ENCODE data around the gene NPW. TPM values are rescaled to one million over a fixed set of nuclear protein-coding genes. Genes with fewer than 3 reads are reported as not detected.

Gene NPW
- total RNA-seq = 7.0 TPM

DNA sequence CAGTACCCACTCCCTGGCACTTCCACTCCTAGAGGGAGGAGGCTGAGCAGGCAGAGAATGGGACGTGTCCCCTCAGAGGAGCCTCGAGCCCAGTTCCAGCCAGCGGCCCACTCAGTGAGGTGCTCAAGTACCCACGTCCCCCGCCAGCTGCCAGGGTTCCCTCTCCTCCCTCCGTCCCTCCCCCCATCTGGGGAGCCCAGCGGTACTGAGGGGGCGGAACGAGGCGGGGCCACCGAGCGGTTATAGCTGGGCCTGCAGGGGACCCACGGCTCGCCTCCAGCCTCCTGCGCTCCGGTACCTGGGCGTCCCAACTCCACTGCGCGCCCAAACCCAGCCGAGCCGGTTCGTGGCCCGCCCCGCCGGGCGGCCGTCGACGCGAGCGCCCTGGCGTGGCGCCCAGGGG is at the start of gene NPW:
Gene NPW, plus strand, starts transcription at position 268 of the 403 bp plus-strand sequence.

DNA sequence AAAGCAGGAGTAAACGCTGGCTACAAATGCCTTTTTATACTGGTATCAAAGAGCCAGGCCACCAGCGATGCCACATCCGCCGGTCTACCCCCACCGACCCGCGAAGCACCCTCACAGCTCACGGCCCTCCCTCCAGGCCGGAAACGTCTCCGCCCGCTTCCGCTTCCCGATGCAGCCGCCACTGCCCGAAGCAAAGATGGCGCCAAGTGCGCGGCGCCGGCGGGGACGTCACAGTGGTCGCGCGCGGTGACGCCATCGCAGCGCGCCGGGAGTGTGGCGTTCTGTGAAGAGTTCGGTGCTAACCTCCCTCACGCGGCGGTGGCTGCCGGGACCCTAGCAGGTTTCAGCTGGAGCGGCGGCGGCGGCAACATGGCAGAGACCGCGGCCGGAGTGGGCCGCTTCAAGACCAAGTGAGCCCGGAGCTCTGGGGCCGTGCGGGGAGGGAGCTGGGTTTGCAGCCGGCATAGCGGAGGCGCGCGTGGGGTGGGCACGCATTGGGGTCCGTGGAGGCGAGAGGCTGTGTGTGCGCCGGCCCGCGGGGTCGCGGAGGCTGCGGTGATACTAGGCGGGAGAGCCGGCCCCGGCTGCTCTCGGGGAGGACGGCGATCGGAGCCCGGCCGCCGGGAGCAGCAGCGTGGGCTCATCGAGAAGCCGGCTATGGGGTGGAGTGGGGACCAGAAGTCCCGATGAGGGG is 47.6 kb upstream of the NPW start, which contains the start of gene TBL3:
Gene TBL3, plus strand, starts transcription at position 258 of the 694 bp plus-strand sequence. Its CDS starts 112 bp downstream, at position 370.

DNA sequence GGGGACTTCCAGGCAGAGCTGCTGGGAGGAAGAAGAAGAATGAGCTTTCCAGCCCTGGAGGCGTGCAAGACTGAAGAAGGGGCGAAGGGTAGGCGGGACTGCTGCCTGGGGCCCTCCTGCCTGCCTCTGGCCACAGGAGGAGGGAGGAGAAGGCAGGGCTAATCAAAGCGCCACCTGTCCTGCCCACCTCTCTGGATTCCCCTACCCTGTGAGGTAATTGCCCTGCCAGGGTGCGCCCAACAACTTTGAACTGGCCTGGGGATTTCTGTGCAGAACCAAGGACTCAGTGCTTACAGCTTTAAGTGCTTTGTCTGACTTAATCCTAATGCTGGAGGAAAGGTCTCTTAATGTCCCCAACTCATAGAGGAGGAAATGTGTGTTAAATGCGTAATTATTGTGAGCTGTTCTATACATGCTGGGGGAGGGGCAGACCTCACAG is 38.2 kb upstream of the NPW start, which contains the start of gene NOXO1:
Gene NOXO1, minus strand, starts transcription at position 72 of the 439 bp plus-strand sequence. CDS start 290 bp downstream, outside the sequence.

DNA sequence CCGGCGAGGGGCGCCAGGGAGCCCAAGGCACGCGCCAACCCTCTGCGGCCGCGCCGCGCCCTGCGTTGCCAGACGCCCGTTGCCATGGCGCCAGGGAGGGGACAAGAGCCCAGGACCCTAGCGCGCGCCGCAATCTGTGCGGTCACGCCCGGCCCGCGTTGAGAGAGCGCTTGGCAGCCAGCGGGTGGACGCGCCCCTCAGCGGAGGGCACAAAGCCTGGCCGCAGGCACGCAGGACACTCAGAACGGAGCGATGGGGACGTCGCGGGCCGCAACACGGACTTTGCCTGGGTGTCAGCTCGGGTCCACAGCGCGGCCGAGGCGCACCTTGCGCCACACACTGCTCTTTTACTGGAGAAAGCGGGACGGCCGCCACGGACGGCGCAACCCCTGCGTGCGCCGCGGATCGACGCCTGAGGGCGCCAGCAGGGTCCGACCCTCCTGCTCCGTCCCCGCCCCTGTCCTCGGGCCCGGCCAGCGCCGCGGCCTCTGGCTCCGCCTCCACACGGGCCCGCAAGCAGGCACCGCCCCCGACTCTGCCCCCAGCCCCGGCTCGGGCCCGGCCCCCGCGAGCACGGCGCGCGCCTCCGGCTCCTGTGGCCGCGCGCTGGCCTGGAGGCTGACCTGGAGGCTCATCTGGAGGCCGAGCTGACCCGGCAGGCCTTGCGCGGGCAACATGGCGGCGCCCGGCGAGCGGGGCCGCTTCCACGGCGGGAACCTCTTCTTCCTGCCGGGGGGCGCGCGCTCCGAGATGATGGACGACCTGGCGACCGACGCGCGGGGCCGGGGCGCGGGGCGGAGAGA is 35.8 kb upstream of the NPW start, which contains the start of gene GFER:
Gene GFER, plus strand, starts transcription at position 650 of the 803 bp plus-strand sequence. Its CDS starts 26 bp downstream, at position 676.

DNA sequence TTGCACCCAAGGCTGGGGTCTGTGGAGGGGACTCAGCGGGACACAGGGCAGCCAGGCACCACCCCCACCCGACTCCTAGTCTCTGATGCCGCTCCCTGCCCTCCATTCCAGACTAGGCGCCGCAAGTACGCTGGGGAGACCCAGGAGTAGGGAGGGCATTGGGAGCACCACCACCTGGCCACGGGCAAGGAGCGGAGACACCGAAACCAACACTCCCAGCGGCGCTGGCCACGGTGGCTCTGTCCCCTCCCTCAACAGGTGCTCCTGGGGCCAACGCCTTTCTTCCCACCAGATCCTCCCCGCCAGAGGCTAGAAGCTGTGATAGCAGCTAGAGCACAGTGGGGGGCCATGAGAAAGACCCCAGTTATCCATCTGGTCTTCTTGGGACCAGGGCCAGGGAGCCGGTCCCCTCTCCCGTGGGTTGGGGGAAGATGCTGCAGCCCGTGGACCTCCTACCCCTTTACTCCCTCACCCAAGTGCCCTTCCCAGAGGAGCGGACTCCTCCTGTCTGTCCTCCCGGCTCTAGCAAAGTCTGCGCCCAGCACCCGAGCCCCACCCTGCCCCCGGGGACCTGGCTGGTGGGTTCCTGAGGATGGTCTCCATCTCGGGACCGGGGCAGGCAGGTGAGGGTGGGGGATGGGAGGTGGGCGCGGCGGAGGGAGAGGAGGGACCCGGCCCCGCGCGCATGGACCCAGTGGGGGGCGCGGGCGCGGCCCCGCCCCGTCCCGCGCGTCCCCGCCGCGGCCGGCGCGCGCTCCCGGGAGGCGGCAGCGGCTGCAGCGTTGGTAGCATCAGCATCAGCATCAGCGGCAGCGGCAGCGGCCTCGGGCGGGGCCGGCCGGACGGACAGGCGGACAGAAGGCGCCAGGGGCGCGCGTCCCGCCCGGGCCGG is 30.1 kb upstream of the NPW start, which contains the start of gene SYNGR3:
Gene SYNGR3, plus strand, starts transcription at position 762 of the 892 bp plus-strand sequence. CDS start 133 bp downstream, outside the sequence.

DNA sequence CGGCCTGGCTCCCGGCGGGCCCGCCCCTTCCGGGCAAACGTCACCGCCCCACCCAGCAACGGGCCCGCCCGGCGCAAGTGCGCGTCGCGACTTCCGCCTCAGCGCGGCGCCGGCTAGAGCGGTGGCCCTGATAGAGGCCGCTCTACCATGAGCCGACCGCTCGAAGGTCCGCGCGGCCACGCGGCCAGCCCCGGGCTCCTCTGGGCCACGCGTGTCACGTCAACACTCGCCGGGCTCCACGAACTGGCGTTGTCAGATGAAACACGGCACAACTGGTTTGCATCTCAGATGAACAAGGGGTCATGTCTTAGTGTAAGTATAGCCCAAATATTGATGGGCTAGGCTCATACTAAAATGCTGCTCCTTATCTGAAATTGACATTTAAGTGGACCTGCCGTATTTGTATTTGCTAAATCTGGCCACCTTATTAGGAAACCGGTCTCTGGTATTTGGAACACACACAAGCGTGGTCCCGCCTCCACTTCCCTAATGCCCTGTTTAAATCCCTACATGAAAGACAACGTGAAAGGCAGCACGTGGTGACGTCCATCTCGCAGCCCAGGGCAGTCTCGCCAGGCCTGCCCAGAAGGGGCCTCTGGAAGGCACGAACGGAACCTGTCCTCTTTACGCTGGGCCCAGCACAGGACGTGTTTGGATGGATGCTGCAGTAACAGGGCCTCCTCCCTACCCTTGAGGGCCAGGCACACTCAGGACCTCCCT is 9.6 kb upstream of the NPW start, which contains the start of gene ZNF598:
Gene ZNF598, minus strand, starts transcription at position 31 of the 720 bp plus-strand sequence.

DNA sequence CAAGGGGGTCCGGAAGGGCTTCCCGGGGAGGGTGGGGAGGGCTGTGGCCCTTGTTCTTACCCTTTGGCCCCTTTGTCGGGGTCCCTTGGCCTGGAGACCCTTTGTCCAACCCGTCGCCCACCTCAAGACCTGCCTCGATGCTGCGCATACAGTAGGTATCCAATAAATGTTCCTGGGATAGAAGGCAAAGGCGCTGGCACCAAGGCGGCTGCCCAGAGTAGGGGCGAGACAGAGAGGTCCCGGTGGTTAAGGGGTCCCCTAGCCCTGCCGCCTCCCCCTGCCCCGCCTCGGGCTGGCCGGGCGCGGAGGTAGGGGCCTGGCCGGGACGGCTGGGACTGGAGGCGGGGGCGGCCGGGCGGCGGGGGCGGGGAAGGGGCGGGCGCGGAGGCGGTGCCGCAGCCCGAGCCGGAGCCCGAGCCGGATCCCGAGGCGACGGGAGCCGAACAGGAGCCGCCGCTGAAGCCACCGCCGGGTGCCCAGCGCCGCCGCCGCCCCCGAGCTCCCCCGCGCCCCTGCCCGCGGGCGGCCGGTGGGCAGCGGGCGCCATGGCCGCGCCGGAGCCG is 7.0 kb downstream of the NPW start, which contains the start of gene NHERF2:
Gene NHERF2, plus strand, starts transcription at position 442 of the 563 bp plus-strand sequence. Its CDS starts 104 bp downstream, at position 546.

DNA sequence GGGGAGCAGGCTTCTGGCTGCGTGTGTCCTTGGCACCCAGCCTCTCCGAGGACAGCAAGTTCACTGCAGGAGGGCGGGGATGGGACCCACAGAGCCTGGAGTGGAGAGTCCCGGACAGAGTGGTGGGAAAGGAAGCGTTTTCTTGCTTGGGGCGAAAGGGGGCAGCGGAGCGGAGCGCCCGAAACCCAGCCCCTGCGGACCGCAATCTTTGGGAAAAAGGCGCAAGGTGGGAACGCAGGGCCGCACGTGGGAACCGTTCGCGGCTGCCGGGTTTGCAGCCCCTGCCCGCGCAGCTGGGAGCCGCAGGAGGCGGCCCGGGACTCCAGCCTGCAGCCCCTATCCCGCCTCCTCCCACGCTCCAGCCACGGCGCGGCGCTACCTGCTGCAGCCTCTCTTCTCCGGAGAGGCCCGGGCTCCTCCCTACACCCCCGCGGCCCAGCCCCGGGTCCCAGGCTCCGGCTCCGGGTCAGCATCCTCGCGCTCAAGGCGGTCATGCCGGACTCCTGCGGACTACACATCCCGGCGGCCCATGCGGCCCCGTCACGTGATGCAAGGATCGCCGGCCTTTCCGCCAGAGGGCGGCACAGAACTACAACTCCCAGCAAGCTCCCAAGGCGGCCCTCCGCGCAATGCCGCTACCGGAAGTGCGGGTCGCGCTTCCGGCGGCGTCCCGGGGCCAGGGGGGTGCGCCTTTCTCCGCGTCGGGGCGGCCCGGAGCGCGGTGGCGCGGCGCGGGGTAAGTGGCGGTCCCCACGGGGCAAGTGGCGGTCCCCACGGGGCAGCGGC is 27.9 kb downstream of the NPW start, which contains the start of the genes NTHL1 and TSC2:
Gene NTHL1, minus strand, starts transcription at position 505 of the 786 bp plus-strand sequence. Its CDS starts 11 bp downstream, at position 494.
Gene TSC2, plus strand, starts transcription at position 656 of the 786 bp plus-strand sequence. CDS start 631 bp downstream, outside the sequence.

Small RNA genes lying within 50 kb of the gene (small RNA-seq; reads per million reads assigned to genes)
- gene AC005363.2 (ENCODE audit: low replicate concordance) = not detected
- gene RN7SL219P (ENCODE audit: low replicate concordance) = not detected

Other genes with a start within 250 kb of the NPW start
- 43.1 TPM for gene NME3, start 248.2 kb upstream of the NPW start, total RNA-seq
- 20.1 TPM for gene EME2, start 247.0 kb upstream of the NPW start, total RNA-seq
- gene MRPS34, start 246.7 kb upstream of the NPW start, total RNA-seq = 63.4 TPM
- gene SPSB3, start 237.2 kb upstream of the NPW start, total RNA-seq = 78.3 TPM
- 70.1 TPM for gene NUBP2, start 236.8 kb upstream of the NPW start, total RNA-seq
- gene IGFALS, start 226.1 kb upstream of the NPW start, total RNA-seq = 7.0 TPM
- 73.6 TPM for gene HAGH, start 193.0 kb upstream of the NPW start, total RNA-seq
- 98.6 TPM for gene FAHD1, start 192.6 kb upstream of the NPW start, total RNA-seq
- 0.29 TPM for gene MEIOB, start 147.6 kb upstream of the NPW start, total RNA-seq
- gene HS3ST6, start 101.4 kb upstream of the NPW start, total RNA-seq = 1.2 TPM
- 22.4 TPM for gene MSRB1, start 76.6 kb upstream of the NPW start, total RNA-seq
- gene RPL3L, start 65.1 kb upstream of the NPW start, total RNA-seq = 33.3 TPM
- gene NDUFB10, start 60.2 kb upstream of the NPW start, total RNA-seq = 130 TPM
- gene RPS2, start 55.0 kb upstream of the NPW start, total RNA-seq = 2,517 TPM
- gene RNF151, start 52.9 kb upstream of the NPW start, total RNA-seq = not detected
- gene TBL3, start 47.7 kb upstream of the NPW start, total RNA-seq = 32.2 TPM
- gene NOXO1, start 38.3 kb upstream of the NPW start, total RNA-seq = 0.47 TPM
- gene GFER, start 35.6 kb upstream of the NPW start, total RNA-seq = 24.6 TPM
- gene SYNGR3, start 29.8 kb upstream of the NPW start, total RNA-seq = 3.2 TPM
- gene ZNF598, start 10.0 kb upstream of the NPW start, total RNA-seq = 20.9 TPM
- gene NHERF2, start 7.1 kb downstream of the NPW start, total RNA-seq = 109 TPM
- gene NTHL1, start 28.0 kb downstream of the NPW start, total RNA-seq = 24.0 TPM
- 139 TPM for gene TSC2, start 28.2 kb downstream of the NPW start, total RNA-seq
- gene PKD1, start 116.1 kb downstream of the NPW start, total RNA-seq = 162 TPM
- gene RAB26, start 128.8 kb downstream of the NPW start, total RNA-seq = 0.58 TPM
- 40.6 TPM for gene TRAF7, start 136.0 kb downstream of the NPW start, total RNA-seq
- gene CASKIN1, start 176.8 kb downstream of the NPW start, total RNA-seq = 1.6 TPM
- 31.9 TPM for gene MLST8, start 185.7 kb downstream of the NPW start, total RNA-seq
- 5.4 TPM for gene BRICD5, start 191.1 kb downstream of the NPW start, total RNA-seq
- 14.0 TPM for gene PGP, start 195.1 kb downstream of the NPW start, total RNA-seq
- 37.2 TPM for gene E4F1, start 203.8 kb downstream of the NPW start, total RNA-seq
- gene DNASE1L2, start 216.7 kb downstream of the NPW start, total RNA-seq = 1.3 TPM
- 51.0 TPM for gene ECI1, start 231.8 kb downstream of the NPW start, total RNA-seq
- 78.3 TPM for gene RNPS1, start 248.3 kb downstream of the NPW start, total RNA-seq

Data from metanephros (tissue), 2 donors.